ENCODE measurements around the gene PHLDA1. TPM values are rescaled to one million over a fixed set of nuclear protein-coding genes. Genes with fewer than 3 reads are reported as not detected.

The PHLDA1 gene
- total RNA-seq, 1 experiment from 2014 or later = 203 TPM

DNA sequence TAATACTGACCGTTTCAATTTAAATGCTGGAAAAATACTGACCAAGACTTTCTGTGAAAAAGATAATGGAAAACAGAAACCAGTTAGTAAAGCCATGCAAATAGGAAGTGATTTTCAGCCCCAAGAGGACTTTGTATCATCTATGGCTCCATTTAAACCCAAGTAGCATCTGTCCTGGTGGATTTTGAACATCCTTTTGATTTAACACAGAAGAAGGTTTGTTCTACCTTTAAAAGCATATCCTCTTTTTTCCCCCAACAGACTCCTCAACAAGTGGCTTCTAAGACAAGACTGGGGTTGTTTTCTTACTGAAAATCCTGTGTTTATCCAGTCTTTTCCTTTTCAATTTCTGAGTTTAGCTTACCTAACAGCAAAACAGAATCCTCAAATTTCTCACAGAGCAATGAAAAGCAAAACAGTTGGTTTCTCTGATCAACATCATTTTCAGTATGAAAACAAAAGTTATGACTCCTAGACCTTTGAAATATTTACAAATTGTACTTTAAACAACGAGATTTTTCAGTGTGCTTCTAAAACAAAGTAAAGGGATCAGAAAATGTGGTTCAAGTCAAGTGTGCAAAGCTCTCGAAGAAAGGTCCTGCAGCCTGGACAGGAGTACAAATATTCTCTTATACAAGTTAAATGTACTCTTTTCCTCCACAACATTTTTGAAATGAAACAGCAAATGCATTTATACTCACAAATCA lies 2.9 kb downstream of the PHLDA1 start:
- POLR2A ChIA-PET = interaction anchor here (0.7 to 8.3 kb wide), 18 partner anchors 7 to 502 kb away, joined by 3 to 76 read pairs (median 4); no protein-coding TSS in a partner anchor
- peak overlapping the region; percentile 96 for H3K27ac Mint-ChIP-seq (ENCODE audit: low read depth, unreplicated experiment)
- intact Hi-C loops (cut with micrococcal nuclease) = no loop called here

DNA sequence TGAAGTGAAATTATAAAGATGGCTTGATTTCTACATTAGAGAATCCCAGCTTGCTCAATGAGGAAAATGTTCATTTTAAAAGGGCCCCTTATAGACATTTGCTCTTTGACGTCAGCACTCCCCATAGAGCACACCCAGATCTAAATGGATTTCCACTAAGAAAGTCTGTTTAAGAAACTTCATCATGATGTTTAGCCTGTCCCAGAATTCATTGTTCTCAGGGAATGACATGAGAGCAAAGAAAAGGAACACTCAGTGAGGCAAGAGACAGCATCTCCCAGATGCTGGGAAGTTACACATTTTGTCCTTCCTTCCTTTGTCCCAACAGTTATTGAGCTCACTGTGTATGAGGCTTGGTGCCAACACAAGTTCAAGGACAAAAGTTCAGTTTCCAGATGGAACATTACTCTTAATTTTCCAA lies 4.9 kb downstream of the PHLDA1 start:
- TF ChIP-seq, protein P1, sequence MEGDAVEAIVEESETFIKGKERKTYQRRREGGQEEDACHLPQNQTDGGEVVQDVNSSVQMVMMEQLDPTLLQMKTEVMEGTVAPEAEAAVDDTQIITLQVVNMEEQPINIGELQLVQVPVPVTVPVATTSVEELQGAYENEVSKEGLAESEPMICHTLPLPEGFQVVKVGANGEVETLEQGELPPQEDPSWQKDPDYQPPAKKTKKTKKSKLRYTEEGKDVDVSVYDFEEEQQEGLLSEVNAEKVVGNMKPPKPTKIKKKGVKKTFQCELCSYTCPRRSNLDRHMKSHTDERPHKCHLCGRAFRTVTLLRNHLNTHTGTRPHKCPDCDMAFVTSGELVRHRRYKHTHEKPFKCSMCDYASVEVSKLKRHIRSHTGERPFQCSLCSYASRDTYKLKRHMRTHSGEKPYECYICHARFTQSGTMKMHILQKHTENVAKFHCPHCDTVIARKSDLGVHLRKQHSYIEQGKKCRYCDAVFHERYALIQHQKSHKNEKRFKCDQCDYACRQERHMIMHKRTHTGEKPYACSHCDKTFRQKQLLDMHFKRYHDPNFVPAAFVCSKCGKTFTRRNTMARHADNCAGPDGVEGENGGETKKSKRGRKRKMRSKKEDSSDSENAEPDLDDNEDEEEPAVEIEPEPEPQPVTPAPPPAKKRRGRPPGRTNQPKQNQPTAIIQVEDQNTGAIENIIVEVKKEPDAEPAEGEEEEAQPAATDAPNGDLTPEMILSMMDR (IDR thresholded peaks at IDR 0.05; ENCODE audit: unreplicated experiment) = no peak
- no TSS peak for BruUV-seq (replicated peaks)
- peak; percentile 49 for DNase-seq (ENCODE audit: unreplicated experiment)
- intact Hi-C loops (cut with micrococcal nuclease) = no loop called here
- H3K27me3 Mint-ChIP-seq (ENCODE audit: insufficient read depth, unreplicated experiment) = no peaks in the 10 kb centered on the region
- POLR2A ChIA-PET = interaction anchor here (0.6 to 8.3 kb wide), 6 partner anchors 29 to 558 kb away, joined by 3 to 59 read pairs (median 3); no protein-coding TSS in a partner anchor
- CTCF ChIA-PET = interaction anchor here (0.6 to 11.6 kb wide), 5 partner anchors 206 to 500 kb away, joined by 3 to 117 read pairs (median 4); no protein-coding TSS in a partner anchor
- peak overlapping the region; percentile 82 for H3K27ac Mint-ChIP-seq (ENCODE audit: low read depth, unreplicated experiment)
- H3K36me3 Mint-ChIP-seq (ENCODE audit: insufficient read depth, unreplicated experiment) = peaks cover 32% of the 10 kb centered on the region
- H3K4me1 Mint-ChIP-seq (ENCODE audit: insufficient read depth, unreplicated experiment) = peaks cover 18% of the 10 kb centered on the region
- H3K9me3 Mint-ChIP-seq (ENCODE audit: unreplicated experiment) = no peaks in the 10 kb centered on the region
- no peak overlapping the region for H3K4me3 Mint-ChIP-seq (ENCODE audit: unreplicated experiment)

More for the DNA sequence above, 2.9 kb downstream of the PHLDA1 start:
- H3K4me1 Mint-ChIP-seq (ENCODE audit: insufficient read depth, unreplicated experiment) = peaks cover 26% of the 10 kb centered on the region
- no TSS peak for BruUV-seq (replicated peaks)
- DNase-seq (ENCODE audit: unreplicated experiment) = no peak
- H3K36me3 Mint-ChIP-seq (ENCODE audit: insufficient read depth, unreplicated experiment) = peaks cover 44% of the 10 kb centered on the region
- H3K27me3 Mint-ChIP-seq (ENCODE audit: insufficient read depth, unreplicated experiment) = no peaks in the 10 kb centered on the region
- CTCF ChIA-PET = interaction anchor here (0.5 to 11.6 kb wide), 7 partner anchors 8 to 502 kb away, joined by 3 to 117 read pairs (median 5); no protein-coding TSS in a partner anchor
- H3K9me3 Mint-ChIP-seq (ENCODE audit: unreplicated experiment) = no peaks in the 10 kb centered on the region
- TF ChIP-seq, protein P1 (IDR thresholded peaks at IDR 0.05; ENCODE audit: unreplicated experiment) = no peak
- peak overlapping the region; percentile 89 for H3K4me3 Mint-ChIP-seq (ENCODE audit: unreplicated experiment)

DNA sequence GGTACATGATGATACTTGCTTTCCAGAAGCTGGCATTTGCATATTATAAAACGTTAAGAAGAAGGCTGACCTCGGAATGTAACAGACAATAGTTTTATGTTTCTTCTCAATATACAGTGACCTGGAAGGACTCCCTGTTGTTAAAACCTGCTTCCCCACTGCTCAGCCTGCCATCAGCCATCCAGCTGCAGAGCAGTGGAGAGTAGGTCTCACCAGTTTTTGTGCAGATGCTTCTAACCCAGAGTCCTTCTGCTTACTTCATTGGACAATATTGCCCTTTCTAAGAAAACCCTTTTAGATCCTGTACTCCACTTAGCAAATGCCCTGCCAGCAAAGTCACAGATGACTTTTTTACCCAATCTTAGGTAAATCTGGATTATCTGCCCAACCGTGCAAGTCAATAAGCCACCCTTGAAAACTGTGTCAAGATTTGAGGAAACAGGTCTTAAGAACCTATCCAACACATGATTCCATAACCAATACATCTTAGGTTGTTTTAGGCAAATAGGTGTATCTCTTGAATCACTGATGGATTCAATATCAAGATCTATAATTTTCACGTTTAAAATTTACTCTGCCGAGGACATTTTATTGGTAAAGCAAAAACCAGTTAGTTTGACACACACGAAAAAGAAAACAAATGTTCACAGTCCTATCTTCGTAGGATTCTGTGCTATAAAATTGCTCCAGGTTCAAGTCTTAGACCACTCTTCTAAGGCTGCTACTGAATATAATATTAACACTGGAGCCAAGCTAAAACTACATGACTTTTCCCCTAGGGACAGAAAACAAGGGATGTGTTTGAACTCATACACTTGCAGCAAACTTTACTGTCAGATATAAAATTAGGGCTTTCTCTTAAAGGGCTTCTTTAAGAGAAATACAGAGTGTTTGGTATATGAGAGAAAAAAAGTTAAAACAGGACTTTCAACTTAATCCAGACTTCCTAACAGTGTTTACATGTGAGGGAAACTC lies 5.7 kb downstream of the PHLDA1 start:
- TF ChIP-seq, protein P1 (IDR thresholded peaks at IDR 0.05; ENCODE audit: unreplicated experiment) = no peak
- DNase-seq (ENCODE audit: unreplicated experiment) = no peak
- Mint-ChIP-seq H3K9me3 (ENCODE audit: unreplicated experiment) (no peaks in the 10 kb centered on the region), H3K27me3 (ENCODE audit: insufficient read depth, unreplicated experiment) (no peaks in the 10 kb centered on the region), H3K4me1 (ENCODE audit: insufficient read depth, unreplicated experiment) (peaks cover 22% of the 10 kb centered on the region), H3K27ac (ENCODE audit: low read depth, unreplicated experiment) (peak overlapping the region; percentile 82), H3K36me3 (ENCODE audit: insufficient read depth, unreplicated experiment) (peaks cover 32% of the 10 kb centered on the region), H3K4me3 (ENCODE audit: unreplicated experiment) (no peak overlapping the region)
- ChIA-PET POLR2A (interaction anchor here (0.6 to 8.3 kb wide), 10 partner anchors 15 to 559 kb away, joined by 3 to 59 read pairs (median 3); no protein-coding TSS in a partner anchor), CTCF (interaction anchor here (0.6 to 1.2 kb wide), 8 partner anchors 187 to 499 kb away, joined by 3 to 6 read pairs (median 3); no protein-coding TSS in a partner anchor)
- intact Hi-C loops (cut with micrococcal nuclease) = loop anchor here (2.0 kb wide), 1 partner anchor 81 kb away; no protein-coding TSS in a partner anchor
- no TSS peak for BruUV-seq (replicated peaks)
